GM19395 (cell line): ENCODE data around the gene DCLK1.

Experiments
- ATAC-seq: cut with Tn5 transposase; IDR thresholded peaks from one replicate; pipeline ENCODE4 v1.9.1; 2021; ENCODE audit warnings: mild to moderate bottlenecking, moderate library complexity; ENCODE audit not compliant: unreplicated experiment

Gene DCLK1

GRCh38 chr13:35909837-35910540 lies 221.2 kb downstream of the DCLK1 start:
- no peak for ATAC-seq

GRCh38 chr13:35909091-35909490 lies 222.1 kb downstream of the DCLK1 start:
- no peak for ATAC-seq

GRCh38 chr13:35908226-35908625 lies 223.0 kb downstream of the DCLK1 start:
- no peak for ATAC-seq

- no peak for ATAC-seq
Observed at GRCh38 chr13:35906636-35907035, 224.5 kb downstream of the DCLK1 start.

GRCh38 chr13:35903075-35903474 lies 228.1 kb downstream of the DCLK1 start:
- ATAC-seq, result no peak

GRCh38 chr13:35898041-35898440 lies 233.1 kb downstream of the DCLK1 start:
- no peak for ATAC-seq

GRCh38 chr13:35894636-35895035 lies 236.5 kb downstream of the DCLK1 start:
- ATAC-seq, result no peak

GRCh38 chr13:35892837-35893814 lies 238.1 kb downstream of the DCLK1 start:
- ATAC-seq, result no peak

- no peak for ATAC-seq
Observed at GRCh38 chr13:35891507-35892441, 239.4 kb downstream of the DCLK1 start.

- ATAC-seq, result no peak
Observed at GRCh38 chr13:35889560-35889959, 241.6 kb downstream of the DCLK1 start.

GRCh38 chr13:35888981-35889380 lies 242.2 kb downstream of the DCLK1 start:
- ATAC-seq, result no peak

GRCh38 chr13:35888457-35888883 lies 242.7 kb downstream of the DCLK1 start:
- no peak for ATAC-seq

GRCh38 chr13:35887115-35887666 lies 244.0 kb downstream of the DCLK1 start:
- ATAC-seq, result no peak

GRCh38 chr13:35886332-35887114 lies 244.7 kb downstream of the DCLK1 start:
- no peak for ATAC-seq

- no peak for ATAC-seq
Observed at GRCh38 chr13:35884211-35884760, 246.9 kb downstream of the DCLK1 start.

- ATAC-seq, result no peak
Observed at GRCh38 chr13:35882722-35883497, 248.3 kb downstream of the DCLK1 start.

GRCh38 chr13:35881360-35881759 lies 249.8 kb downstream of the DCLK1 start:
- ATAC-seq, result no peak

- ATAC-seq, result no peak
Observed at GRCh38 chr13:35879111-35879510, 252.1 kb downstream of the DCLK1 start.

GRCh38 chr13:35876601-35877000 lies 254.6 kb downstream of the DCLK1 start:
- ATAC-seq, result no peak
